Measurements from ENCODE around the gene GLI3. TPM values are rescaled to one million over a fixed set of nuclear protein-coding genes. Genes with fewer than 3 reads are reported as not detected.

The GLI3 gene
- total RNA-seq, 1 experiment from 2014 or later, result 45.0 TPM

- Histone ChIP-seq H3K9me3 (ENCODE audit: control insufficient read depth, low read depth, low read length) (no peaks in the 10 kb centered on the region), H2BK15ac (ENCODE audit: low read depth, low read length) (no peak overlapping the region), H3K79me1 (ENCODE audit: insufficient read depth, low read depth, low read length, poor library complexity, severe bottlenecking) (no peaks in the 10 kb centered on the region), H3K4me2 (ENCODE audit: insufficient read depth, insufficient read length, low read length) (no peak overlapping the region), H3K18ac (ENCODE audit: insufficient read length, low read depth, low read length) (no peak overlapping the region), H4K91ac (ENCODE audit: insufficient read length, low read depth, low read length) (no peak overlapping the region), H4K20me1 (ENCODE audit: control insufficient read depth, insufficient read depth, insufficient read length) (no peaks in the 10 kb centered on the region), H4K5ac (ENCODE audit: insufficient read length, low read depth, low read length) (no peak overlapping the region), H2BK20ac (ENCODE audit: low read depth, low read length, poor library complexity, severe bottlenecking) (no peak overlapping the region), H2AK5ac (ENCODE audit: insufficient read length, low read length) (no peak overlapping the region), H2AFZ (ENCODE audit: low read length) (no peak overlapping the region), H2BK120ac (ENCODE audit: low read depth, low read length, poor library complexity, severe bottlenecking) (no peak overlapping the region), H3K4ac (ENCODE audit: low read depth, low read length) (no peak overlapping the region), H3K9ac (ENCODE audit: extremely low read depth, insufficient read length, low read length) (no peak overlapping the region), H2BK5ac (ENCODE audit: insufficient read length, low read length) (no peak overlapping the region), H3K79me2 (ENCODE audit: insufficient read depth, low read length) (no peaks in the 10 kb centered on the region), H3K4me1 (ENCODE audit: insufficient read depth, low read length) (peaks cover under 1% of the 10 kb centered on the region; the same call in 1 of the 2 replicates), H3K23ac (ENCODE audit: insufficient read length, low read depth, low read length) (no peak overlapping the region), H3K27ac (ENCODE audit: insufficient read length, low read depth, low read length) (no peak overlapping the region), H3T11ph (ENCODE audit: low read length) (no peak overlapping the region), H3K14ac (ENCODE audit: insufficient read depth, low read length) (no peak overlapping the region), H3K27me3 (ENCODE audit: insufficient read depth, low read length) (no peaks in the 10 kb centered on the region), H4K8ac (replicated peaks; ENCODE audit: insufficient read length, low read depth, low read length) (no peak overlapping the region), H3K23me2 (ENCODE audit: insufficient read length, low read depth, low read length, poor library complexity, severe bottlenecking) (no peaks in the 10 kb centered on the region), H3K56ac (ENCODE audit: insufficient read length, low read depth, low read length) (no peak overlapping the region), H2BK12ac (ENCODE audit: insufficient read length, low read depth, low read length) (no peak overlapping the region)
- DNase-seq, result no peak
- no peak overlapping the region for H3K27ac Mint-ChIP-seq
- H3K4me3 Mint-ChIP-seq, result no peak overlapping the region
- no peaks in the 10 kb centered on the region for H3K27me3 Mint-ChIP-seq (ENCODE audit: low read depth)
- H3K4me1 Mint-ChIP-seq, result peaks cover 41 to 43% of the 10 kb centered on the region in 2 experiments
- TF ChIP-seq CTCF (conservative IDR thresholded peaks at IDR 0.05), result no peak
- WGBS (ENCODE audit: extremely low coverage, insufficient read length, low lambda C conversion rate), result no CpG with 5 or more reads among the region's 3 CpGs
- H3K9me3 Mint-ChIP-seq, result peaks cover 0 to under 1% of the 10 kb centered on the region in 2 experiments; a peak in 1 of 5 replicates
- H3K36me3 Mint-ChIP-seq (ENCODE audit: insufficient read depth in 1 of 3, low read depth in 3 of 3), result peaks cover 11 to 38% (median 30%) of the 10 kb centered on the region in 3 experiments
These were observed 215.4 kb downstream of the GLI3 start for GRCh38 chr7:42021631-42022030.
